Measurements from ENCODE around the gene ACTG1.

DNA sequence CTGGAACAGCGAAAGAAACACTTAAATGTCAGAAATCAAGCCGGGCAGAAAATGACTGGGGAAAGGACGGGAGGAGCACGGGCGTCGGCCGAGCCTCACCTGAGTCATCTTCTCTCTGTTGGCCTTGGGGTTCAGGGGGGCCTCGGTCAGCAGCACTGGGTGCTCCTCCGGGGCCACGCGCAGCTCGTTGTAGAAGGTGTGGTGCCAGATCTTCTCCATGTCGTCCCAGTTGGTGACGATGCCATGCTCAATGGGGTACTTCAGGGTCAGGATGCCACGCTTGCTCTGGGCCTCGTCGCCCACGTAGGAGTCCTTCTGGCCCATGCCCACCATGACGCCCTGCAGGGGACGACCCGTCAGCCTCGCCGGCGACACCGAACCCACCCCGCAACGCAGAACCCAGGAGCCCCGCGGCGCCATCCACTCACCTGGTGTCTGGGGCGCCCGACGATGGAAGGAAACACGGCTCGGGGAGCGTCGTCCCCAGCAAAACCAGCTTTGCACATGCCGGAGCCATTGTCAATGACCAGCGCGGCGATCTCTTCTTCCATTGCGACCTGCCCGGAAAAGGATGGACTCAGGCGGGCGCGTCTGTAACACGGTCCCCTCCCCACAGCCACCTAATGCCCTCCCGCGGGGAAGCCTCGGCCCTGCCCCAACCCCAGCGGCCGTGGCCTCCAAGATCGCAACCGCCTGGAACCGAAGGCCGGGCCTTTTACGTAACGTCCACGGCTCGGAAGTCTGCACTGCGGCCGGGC is 616 bp downstream of the ACTG1 start:
- TF ChIP-seq, protein P1, sequence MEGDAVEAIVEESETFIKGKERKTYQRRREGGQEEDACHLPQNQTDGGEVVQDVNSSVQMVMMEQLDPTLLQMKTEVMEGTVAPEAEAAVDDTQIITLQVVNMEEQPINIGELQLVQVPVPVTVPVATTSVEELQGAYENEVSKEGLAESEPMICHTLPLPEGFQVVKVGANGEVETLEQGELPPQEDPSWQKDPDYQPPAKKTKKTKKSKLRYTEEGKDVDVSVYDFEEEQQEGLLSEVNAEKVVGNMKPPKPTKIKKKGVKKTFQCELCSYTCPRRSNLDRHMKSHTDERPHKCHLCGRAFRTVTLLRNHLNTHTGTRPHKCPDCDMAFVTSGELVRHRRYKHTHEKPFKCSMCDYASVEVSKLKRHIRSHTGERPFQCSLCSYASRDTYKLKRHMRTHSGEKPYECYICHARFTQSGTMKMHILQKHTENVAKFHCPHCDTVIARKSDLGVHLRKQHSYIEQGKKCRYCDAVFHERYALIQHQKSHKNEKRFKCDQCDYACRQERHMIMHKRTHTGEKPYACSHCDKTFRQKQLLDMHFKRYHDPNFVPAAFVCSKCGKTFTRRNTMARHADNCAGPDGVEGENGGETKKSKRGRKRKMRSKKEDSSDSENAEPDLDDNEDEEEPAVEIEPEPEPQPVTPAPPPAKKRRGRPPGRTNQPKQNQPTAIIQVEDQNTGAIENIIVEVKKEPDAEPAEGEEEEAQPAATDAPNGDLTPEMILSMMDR (IDR thresholded peaks at IDR 0.05): no peak
- TF ChIP-seq POLR2A (IDR thresholded peaks at IDR 0.05): no peak

Measured in thyroid gland (tissue), 4 donors.